ENCODE measurements around the gene CHMP3.

DNA sequence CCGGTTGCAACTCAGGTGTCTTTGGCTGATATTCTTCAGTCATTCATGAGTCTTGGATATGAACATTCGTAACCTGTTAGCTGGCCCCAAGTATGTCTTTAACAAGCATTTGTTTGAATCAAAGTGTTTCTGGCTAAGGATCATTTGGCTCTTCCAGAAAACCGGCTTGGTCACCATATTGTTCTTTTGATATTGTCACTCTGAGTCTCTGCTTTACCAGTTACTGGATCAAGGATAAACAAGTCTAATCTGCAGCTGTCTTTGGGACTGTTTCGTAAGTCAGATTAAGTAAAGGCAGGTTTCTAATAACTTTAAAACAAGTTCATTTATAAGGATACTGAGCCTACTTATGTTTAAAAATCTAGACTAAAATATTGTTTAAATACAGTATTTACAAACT lies 73.0 kb downstream of the CHMP3 start:
- no peak for TF ChIP-seq TAF1 (IDR thresholded peaks at IDR 0.05; ENCODE audit: low read depth, low read length)
- TF ChIP-seq POLR2A (IDR thresholded peaks at IDR 0.05; ENCODE audit: low read depth, low read length), result no peak
- no peak for TF ChIP-seq POLR2AphosphoS5 (IDR thresholded peaks at IDR 0.05; ENCODE audit: low read depth, low read length)
- TF ChIP-seq SPI1 (IDR thresholded peaks at IDR 0.05; ENCODE audit: low read depth, low read length), result no peak

Data from GM12891 (cell line).